GM19395 (cell line): ENCODE measurements around the gene TBC1D9B.
"Not testable (repeated sequence)": the region's sequence is repeated elsewhere in the genome, so short reads cannot be mapped to it uniquely, and the experiment has no call there.

Source experiments
- ATAC-seq: cut with Tn5 transposase; IDR thresholded peaks from one replicate; pipeline ENCODE4 v1.9.1; 2021; ENCODE audit warnings: mild to moderate bottlenecking, moderate library complexity; ENCODE audit not compliant: unreplicated experiment

Gene TBC1D9B

DNA sequence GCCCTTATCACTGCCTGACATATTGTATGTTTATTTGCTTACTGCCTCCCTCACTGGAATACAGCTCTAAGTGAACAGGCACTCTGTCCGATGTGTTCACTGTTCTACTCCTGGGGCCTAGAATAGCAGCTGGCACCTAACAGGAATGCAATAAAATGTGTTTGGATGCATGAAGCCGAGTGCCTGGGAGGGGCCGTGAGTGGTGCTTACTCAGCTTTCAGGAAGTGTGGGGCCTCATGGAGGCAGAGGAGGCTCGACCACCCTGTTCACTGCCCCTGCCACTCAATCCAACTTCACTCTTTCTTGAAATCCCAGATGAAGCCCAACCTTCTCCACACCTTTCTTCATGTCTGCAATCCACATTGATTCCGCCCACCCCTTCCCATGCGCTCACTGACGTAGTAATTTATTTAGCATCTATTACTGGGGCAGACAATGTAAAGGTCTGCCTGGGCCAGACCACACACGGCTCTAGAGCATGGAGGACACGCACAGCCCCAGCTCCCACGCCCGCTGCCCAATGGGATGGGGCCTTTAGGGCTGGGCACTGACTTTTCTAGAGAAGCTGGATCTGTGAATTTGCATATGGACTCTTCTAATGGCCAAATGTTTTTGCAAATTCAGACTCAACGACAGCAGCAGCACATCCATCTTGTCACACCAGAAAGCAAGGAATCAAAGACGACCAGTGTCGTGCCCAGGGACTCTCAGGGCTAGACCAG, 21.3 kb downstream of the TBC1D9B start:
- ATAC-seq, result no peak

DNA sequence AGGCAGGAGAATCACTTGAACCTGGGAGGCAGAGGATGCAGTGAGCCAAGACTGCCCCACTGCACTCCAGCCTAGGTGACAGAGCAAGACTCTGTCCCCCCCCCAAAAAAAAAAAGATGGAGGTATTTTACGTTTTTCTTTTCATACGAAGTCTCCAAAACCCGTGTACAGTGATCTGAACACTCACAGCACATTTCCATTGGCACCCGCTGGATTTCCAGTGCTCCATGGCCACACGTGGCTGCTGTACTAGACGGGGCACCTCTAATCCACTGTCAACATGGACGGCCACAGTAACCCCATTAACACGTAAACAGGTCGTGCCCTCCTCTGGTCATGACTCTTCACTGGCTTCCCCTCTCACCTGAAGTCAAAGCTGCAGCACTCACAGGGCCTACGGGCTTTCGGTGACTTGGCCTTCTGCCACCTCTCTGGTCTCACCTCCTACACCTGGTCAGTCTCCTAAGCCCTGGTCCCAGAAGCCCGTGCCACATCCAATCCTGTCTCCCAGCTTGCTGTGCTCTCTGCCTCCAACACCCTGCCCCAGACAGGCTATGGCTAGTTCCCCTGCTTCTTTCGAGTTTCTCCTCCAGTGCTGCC, 22.1 kb downstream of the TBC1D9B start:
- no peak for ATAC-seq

DNA sequence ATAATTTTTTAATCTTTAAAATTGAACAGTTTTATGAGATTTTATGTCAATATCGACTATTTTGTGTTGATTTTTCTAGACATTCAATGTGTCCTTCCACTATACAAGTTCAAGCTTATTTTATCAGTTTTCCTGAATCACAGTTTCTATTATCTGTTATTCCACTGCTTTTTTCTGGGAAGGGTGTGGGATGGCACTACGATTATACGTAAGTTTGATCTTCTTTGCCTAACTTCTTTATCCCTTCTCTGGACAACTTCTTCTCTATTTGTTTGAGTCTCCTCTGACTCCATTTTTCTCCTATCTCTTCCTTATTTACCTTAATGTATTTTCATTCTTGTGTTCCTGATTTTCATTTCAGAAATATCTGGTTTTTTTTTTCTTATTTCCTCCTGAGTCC, 24.5 kb downstream of the TBC1D9B start:
- no peak for ATAC-seq

DNA sequence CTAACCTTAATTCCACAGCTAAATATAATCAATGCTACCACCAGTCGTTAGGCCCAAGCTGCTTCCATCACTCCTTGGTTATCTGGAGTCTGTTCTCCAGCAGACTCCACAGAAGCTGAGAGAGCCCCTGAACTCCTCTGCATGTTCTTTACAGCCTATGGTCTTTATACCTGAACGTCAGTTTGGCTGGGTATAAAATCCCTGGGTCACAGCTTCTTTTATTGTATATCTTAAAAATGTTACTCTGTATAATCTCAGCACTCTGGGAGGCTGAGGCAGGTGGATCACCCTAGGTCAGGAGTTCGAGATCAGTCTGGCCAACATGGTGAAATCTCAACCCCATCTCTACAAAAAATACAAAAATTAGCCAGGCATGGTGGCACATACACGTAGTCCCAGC, 25.4 kb downstream of the TBC1D9B start:
- ATAC-seq, result no peak

DNA sequence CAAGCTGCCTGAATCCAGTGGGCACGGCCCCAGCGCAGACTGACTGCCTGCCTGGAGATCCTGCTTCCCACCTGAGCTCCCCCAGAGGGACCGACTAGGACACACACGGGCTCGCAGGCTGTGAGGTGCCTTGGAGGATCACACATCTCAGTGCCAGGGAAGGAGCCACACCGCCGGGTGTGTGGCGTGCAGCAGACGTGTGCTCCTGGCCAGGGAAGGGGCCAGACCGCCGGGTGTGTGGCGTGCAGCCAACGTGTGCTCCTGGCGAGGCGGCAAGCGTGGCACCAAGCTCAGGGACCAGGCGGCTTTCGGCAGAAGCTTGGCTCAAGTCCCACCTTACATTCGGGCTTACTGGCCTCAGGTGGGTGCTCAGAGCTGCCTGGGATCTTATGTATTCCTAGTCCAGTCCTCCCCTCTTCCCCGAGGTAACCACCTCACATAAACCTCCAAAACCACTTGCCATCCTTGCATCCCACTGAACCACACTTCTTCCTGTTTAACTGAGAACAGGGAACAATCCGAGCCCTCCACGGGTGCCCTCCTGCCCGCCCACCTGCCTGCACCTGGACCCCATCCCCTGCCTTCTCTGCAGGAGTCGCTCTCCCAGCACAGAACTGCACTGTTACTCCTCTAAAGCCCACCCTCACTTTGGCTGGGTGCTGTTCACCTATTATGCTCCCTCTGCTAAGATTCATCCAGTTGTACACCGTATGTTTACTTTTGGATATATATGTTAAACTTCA, 26.7 kb downstream of the TBC1D9B start:
- ATAC-seq, result no peak

DNA sequence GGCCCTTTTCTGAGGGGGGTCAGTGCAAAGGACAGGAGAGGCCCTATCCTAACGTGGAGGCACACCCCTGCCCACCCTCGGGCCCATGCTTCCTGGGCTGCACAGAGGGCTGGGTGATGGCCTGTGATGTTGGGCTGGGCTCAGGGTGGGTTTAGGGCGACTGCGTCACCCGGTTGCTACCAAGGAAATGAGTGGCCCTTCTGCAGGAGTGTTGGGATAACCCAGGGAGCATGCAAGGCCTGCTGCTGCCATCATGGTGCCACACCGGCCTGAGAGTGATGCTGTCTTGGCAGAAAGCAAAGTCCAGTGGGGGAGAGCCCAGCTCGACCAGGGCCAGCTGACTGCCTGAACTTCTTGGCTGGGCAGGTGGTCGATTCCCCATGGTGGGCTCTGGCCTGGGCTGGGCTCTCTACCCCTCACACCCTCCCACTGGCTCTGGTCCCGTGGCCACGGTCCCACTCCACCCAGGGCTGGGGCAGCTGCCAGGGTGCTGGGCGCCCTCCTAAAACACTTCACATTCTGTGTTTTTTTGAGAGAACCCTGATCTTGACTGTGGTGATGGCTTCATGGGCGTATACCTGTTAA, 27.5 kb downstream of the TBC1D9B start:
- no peak for ATAC-seq

DNA sequence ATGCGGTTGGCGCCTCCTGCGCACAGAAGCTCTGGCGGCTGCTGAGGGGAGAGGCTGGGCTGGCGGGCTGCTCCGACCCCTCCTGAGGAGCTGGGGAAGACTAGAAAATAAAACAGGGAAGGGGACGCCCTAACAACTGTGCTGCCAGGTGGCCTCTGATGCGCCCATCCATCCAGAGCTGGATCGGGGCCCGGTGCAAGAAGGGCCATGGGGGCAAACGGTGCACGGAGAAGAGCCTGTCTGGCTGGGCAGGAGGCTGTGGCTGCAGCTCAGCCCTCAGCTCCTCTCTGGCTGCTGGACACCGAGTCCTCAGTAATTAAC, 28.0 kb downstream of the TBC1D9B start:
- no peak for ATAC-seq

DNA sequence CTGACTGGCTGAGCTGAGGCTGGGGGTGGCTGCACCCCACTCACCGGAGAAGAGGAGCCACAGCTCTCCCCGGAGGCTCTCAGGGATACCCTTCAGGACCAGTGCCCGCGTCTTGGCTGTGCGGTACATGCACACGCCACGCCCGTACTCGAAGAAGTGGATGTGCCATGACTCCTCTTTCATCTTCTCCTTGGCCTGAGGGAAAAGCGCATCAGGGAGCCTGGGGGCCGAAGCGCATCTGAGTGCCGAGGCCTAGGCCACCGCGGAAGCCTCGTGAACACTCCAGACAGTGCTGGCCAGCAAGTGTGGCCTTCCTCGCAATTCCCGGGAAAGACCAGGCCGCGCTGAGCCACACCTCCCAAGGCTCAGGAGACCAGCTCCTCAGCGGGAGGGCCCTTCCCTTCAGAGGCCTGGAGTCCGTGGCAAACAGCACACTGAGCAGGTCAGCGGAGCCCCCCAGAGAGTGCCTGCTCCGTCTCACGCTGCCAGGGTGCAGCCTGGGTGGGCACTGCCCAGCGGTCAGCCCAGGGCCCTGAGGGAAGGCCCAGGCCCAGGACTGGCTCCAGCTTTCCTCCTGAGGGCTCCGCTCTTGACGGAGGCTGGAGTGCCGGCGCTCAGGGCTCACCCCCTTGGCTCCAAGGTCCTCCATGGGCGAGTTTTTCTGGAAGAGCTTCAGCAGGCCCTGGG, 28.6 kb downstream of the TBC1D9B start:
- ATAC-seq, result no peak

DNA sequence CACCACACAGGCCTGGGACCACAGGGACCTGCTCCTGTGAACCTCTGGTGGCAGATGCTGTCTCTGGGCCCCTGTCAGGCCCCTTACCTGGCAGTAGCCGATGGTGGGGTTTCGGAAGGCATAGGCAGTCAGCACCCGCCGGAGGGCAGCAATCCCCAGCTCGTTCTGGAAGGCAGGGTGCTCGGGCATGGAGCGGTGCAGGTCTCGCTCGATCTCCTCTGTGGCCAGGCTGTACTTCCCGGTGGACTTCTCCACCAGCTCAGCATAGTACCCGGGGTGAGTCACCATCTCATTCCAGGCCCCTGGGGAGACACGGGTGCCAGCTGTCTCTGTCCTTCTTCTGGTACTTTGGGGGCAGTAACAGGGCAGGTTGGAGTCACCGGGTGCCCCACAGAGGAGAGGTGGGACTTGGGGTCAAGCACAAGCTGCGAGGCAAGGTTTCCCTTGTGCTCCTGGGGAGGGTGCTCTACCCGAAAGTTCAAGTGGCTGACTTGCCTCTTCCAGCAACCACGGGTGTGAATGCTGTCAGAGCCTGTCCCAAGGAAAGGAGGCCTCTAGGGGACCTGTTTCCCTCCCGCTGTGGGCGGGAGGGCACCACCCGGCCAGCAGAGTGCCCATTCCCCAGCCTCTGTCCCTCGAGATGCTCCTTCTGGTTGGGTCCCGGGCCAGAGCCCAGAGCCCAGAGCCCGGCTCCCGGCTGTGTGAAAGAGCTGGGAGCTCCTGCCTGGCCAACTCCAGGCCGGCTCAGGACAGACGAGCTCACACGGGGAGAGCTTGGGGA, 29.3 kb downstream of the TBC1D9B start:
- no peak for ATAC-seq

DNA sequence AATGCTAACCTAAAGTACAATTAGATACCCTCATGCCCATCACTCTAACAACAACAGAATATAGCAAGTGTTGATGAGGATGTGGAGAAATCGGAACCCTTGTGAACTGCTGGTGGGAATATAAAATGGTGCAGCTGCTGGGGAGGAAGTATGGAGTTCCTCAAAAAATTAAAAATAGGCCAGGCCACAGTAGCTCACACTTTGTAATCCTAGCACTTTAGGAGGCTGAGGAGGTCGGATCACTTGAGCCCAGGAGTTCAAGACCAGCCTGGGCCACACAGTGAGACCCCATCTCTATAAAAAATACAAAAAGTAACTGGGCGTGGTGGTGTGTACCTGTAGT, 31.1 kb downstream of the TBC1D9B start:
- no peak for ATAC-seq

DNA sequence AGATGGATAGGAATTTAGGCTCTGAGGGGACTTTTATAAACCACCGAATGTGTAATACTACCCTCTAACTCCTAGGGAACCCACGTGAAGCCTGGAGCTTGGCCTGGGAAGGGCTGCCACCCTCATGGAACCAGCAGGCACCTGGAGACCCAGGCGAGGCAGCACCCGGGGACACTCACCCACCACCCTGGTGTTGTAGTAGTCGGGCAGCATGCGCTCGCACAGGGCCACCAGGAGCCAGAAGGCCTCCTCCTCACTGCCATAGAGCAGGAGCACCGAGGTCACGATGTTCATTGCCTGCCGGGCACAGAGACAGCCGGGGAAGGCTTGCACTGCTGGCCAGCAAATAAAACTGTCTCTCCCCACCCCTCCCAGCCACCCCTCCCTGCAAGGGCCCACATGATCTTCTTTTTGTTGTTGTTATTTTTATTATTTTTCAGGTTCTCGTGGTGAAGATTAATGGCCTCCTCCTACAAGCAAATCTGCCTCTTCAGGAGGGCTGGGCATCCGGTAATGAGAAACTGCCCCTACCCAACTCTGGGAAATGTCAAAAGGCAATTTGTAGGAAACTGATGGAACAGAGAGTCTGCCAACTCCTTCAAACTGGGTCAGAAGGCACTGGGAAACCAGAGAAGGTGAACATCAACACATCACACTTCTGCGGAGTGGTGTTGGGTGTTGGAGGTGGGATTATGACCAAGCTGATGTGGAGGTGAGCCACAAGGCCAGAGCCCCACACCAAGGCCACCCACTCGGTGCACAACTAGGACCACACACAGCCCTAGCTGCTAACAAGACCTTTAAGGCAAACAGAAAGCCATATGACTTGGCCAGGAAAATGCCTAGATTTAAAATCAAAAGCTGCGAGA, 31.7 kb downstream of the TBC1D9B start:
- no peak for ATAC-seq

DNA sequence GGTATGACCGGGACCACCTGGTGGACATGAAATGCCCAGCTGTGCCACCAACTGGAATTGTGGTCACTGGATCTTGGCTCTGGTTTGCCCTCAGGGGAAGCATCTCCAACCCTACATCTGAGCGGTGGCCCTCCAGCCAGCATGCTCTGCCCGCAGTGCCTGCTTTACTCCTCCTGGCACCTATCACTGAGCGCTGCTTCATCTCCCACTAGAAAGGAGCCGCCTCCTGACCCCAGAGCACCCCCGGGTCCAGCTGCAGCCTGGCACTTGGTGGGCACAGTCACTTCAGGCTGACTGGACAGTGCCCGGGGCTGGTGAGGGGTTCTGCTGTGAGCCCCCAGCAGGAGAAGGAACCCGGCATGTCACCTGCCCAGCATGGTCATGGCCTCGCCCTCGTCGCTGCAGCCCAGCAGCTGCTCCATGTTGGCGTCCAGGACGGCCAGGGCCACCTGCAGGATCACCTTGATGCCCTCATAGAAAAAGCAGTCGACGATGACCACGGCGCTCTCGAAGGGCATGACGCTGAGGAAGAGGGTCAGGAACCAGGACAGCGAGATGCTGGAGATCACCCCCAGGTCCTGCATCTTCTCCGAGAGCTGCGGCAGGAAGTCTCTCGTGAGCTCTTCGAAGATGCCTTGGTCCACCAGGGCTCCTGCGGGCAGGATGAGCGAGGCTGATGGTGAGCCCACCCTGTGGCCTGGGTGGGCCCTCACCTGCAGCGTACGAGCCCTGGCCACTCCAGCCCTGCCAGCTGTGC, 33.0 kb downstream of the TBC1D9B start:
- no peak for ATAC-seq

DNA sequence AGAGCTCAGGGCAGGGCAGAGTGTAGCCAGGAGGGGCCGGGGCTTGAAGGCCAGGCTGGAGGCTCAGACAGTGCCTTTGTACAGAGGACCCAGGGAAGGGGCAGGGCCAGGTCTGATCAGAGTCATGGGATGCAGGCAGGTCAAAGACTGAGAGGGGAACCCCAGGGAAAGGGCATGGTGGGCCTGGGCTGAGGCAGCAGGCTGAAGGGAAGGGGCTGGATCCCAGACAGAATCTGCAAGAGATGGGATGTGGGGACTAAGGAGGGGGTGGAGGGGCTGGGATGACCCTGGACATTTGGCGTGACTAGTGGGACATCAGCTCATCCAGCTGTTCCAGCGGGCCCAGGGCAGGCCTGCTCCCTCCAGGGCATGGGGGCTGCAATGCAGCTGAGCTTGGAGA, 33.6 kb downstream of the TBC1D9B start:
- ATAC-seq, result no peak

DNA sequence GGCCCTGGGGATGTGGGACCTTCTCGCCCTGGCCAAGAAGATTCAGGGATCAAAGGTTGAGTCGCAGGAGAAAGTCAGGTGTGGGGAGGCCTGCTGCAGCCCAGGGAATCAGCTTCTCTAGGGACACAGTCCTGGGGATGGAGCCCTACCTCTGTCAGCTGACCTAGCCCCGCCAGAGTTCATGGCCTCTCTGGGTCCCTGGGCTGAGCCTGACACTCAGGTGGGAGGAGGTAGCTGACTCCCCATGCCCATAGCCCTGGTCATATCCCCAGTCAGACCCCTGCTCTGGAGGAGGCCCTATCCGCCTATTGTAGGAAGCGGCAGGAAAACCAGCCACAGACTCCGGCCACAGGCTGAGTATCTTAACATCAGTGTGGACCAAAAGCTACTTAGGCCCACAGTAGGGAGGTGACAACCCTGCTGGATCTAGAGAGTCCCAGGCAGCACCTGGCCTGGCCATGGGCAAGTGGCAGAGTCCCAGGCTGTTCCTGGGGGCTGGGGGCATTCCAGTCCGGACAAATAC, 34.0 kb downstream of the TBC1D9B start:
- ATAC-seq, result no peak

DNA sequence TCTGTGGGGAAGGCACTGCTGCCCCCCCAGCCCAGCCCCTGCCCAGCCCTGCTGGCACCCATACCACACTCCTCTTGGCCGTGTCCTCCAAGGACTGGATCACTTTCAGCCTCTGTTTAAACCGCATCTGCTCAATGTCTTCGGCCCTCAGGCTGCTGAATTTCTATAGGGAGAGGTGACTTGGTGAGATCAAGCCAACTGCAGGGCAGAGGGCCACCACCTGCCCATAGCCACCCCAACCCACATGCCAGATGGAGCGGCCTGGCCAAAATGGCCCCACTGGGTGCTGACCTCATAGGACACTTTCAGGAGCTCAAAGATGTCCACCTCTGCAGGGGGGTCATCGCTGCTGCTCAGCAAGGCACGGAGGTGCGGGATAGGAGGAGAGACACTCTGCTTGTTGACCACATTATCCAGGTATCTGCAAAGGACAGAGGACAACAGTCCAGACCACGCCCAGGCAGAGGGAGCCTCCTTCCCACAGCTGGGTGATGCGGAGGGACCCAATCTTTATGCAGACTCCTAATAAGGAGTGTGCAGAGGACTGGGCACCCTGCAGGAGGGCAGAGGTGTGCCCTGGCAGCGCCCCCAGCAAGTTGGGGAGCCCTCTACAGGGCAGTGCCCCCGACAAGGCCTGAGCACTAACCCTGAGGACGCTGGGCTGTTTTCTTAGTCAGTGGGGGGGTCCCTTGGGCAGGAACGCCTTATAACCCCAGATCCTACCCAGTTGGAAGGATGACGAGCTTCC, 34.7 kb downstream of the TBC1D9B start:
- no peak for ATAC-seq

DNA sequence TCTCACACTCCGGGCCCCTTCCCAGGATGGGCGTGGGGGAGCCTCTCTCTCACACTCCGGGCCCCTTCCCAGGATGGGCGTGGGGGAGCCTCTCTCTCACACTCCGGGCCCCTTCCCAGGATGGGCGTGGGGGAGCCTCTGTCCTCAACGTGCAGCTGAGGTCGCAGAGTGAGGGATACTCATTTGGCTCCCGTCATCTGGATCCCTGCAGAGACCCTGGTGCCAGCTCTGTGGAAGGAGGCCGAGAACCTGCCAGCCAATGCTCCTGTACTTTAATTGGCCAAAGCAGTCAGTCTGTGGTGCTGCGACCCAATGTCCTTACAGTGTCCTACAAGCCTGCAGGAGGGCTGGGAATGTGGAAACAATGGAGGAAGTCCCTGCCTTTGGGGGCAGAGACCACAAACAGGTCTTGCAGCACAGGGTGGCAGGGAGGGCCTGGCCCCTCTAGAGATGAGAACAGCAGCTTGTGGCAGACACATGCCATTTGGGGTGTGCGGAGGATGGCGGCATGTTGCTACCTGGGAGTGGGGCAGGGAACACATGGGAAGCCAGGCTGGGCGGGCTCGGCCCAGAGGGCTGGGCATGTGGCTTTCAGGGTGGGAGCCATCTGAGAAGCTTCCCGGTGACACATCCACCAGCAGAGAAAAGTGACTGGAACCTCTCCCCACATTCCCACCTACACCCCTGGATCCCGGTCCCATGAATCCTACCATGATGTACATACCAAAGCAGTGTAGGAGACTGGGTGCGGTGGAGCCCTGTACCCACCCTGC, 35.5 kb downstream of the TBC1D9B start:
- ATAC-seq, result no peak

DNA sequence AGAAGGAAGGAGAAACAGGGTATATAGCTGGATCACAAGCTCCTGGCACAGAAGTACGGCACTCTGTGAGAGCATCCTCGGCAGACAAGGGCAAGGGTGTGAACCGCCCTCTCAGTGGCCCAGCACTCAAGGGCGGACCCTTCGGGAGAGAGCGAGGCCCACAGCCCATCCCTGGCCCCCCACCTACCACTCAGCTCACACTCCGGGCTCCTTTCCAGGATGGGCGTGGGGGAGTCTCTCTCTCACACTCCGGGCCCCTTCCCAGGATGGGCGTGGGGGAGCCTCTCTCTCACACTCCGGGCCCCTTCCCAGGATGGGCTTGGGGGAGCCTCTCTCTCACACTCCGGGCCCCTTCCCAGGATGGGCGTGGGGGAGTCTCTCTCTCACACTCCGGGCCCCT, 36.2 kb downstream of the TBC1D9B start:
- not testable (repeated sequence) for ATAC-seq
